T-helper 2 cell treated with Interferon-gamma antibody and Interleukin-4, amounts not matched to agents 100 ng/mL and 5 ng/mL, for 36 hours (primary cell): Measurements from ENCODE around the gene NDUFS6. TPM values are rescaled to one million over a fixed set of nuclear protein-coding genes. Genes with fewer than 3 reads are reported as not detected.

Source experiments
- intact Hi-C: fragments of 100-400 bp; cut with micrococcal nuclease; formaldehyde crosslinking; loops from one replicate; pipeline ENCODE4 v1.15.1; 2023
- total RNA-seq: library from RNA; stranded (reverse); gene quantifications from 2 replicates; pipeline ENCODE4 v1.2.3, GENCODE V29; 2022

The NDUFS6 gene
- 35.3 and 39.2 TPM in 2 replicates for total RNA-seq

- intact Hi-C loops = loop anchor here (1.0 kb wide), 1 partner anchor 9 kb away; no protein-coding TSS in a partner anchor
Observed at GRCh38 chr5:1801222-1801966, at the start of gene NDUFS6. Gene NDUFS6, plus strand, starts transcription at chr5:1801407. Its CDS starts 11 bp downstream, at chr5:1801418.

- intact Hi-C loops = no loop called here
Observed at GRCh38 chr5:1751864-1752822, 49.1 kb upstream of the NDUFS6 start.

- intact Hi-C loops = no loop called here
Observed at GRCh38 chr5:1752881-1753280, 48.3 kb upstream of the NDUFS6 start.

- intact Hi-C loops = no loop called here
Observed at GRCh38 chr5:1753490-1753889, 47.7 kb upstream of the NDUFS6 start.

GRCh38 chr5:1754531-1755220 is 46.5 kb upstream of the NDUFS6 start:
- intact Hi-C loops = no loop called here

- intact Hi-C loops = no loop called here
Observed at GRCh38 chr5:1755321-1755949, 45.8 kb upstream of the NDUFS6 start.

GRCh38 chr5:1756481-1756880 is 44.7 kb upstream of the NDUFS6 start:
- intact Hi-C loops = no loop called here

GRCh38 chr5:1757511-1757910 is 43.7 kb upstream of the NDUFS6 start:
- intact Hi-C loops = no loop called here

- intact Hi-C loops = no loop called here
Observed at GRCh38 chr5:1758574-1758973, 42.6 kb upstream of the NDUFS6 start.

- intact Hi-C loops = no loop called here
Observed at GRCh38 chr5:1759378-1759970, 41.7 kb upstream of the NDUFS6 start.

- intact Hi-C loops = loop anchor here (5.0 kb wide), 1 partner anchor 277 kb away; no protein-coding TSS in a partner anchor
Observed at GRCh38 chr5:1760231-1760630, 41.0 kb upstream of the NDUFS6 start.

GRCh38 chr5:1760656-1761452 is 40.4 kb upstream of the NDUFS6 start:
- intact Hi-C loops = loop anchor here (5.0 kb wide), 1 partner anchor 276 kb away; no protein-coding TSS in a partner anchor

- intact Hi-C loops = loop anchor here (5.0 kb wide), 1 partner anchor 276 kb away; no protein-coding TSS in a partner anchor
Observed at GRCh38 chr5:1761453-1761755, 39.8 kb upstream of the NDUFS6 start.

GRCh38 chr5:1762121-1762882 is 38.9 kb upstream of the NDUFS6 start:
- intact Hi-C loops = loop anchor here (5.0 kb wide), 1 partner anchor 275 kb away; no protein-coding TSS in a partner anchor

GRCh38 chr5:1762883-1763547 is 38.2 kb upstream of the NDUFS6 start:
- intact Hi-C loops = loop anchor here (5.0 kb wide), 1 partner anchor 274 kb away; no protein-coding TSS in a partner anchor

- intact Hi-C loops = loop anchor here (5.0 kb wide), 1 partner anchor 274 kb away; no protein-coding TSS in a partner anchor
Observed at GRCh38 chr5:1763548-1763911, 37.7 kb upstream of the NDUFS6 start.

- intact Hi-C loops = loop anchor here (5.0 kb wide), 1 partner anchor 273 kb away; no protein-coding TSS in a partner anchor
Observed at GRCh38 chr5:1763960-1764605, 37.1 kb upstream of the NDUFS6 start.

- intact Hi-C loops = loop anchor here (5.0 kb wide), 1 partner anchor 273 kb away; no protein-coding TSS in a partner anchor
Observed at GRCh38 chr5:1764606-1764960, 36.6 kb upstream of the NDUFS6 start.
